K562 (cell line): ENCODE measurements around the gene RNASE7. TPM values are rescaled to one million over a fixed set of nuclear protein-coding genes. Genes with fewer than 3 reads are reported as not detected.
A peak's percentile ranks its signal among the peaks of the same experiment; 100 is the strongest.

Experiments used
- ATAC-seq: fragments of 200-7000 bp; cut with Tn5 transposase; 3 replicates; pipeline ENCODE4 v1.9.1; 2020; ENCODE audit warnings: moderate library complexity
- BruUV-seq: library from RNA; stranded (reverse); fragments of 400-500 nt; replicated peaks from 2 replicates; lab custom pipeline; 2021; lab: Mats Ljungman, UMichigan
- CTCF ChIA-PET: fragments of 300-600 bp; formaldehyde crosslinking; extraction: SDS; loops from one replicate; lab custom pipeline; 2021; ENCODE audit warnings: low intra/inter-chr PET ratio; lab: Yijun Ruan, JAX
- POLR2A ChIA-PET: fragments of 300-600, 350-650 bp; sonication (Branson Sonifier 250); formaldehyde crosslinking; extraction: SDS; loops from one replicate; lab custom pipeline; 2021; ENCODE audit warnings: antibody characterized with exemption, inconsistent platforms; lab: Yijun Ruan, JAX
- DNase-seq, 4 experiments: peaks; one replicate each; pipeline versions ENCODE4 v3.0.0 to v3.0.0-alpha.2; 2011 to 2018; ENCODE audit warnings: low spot score in 3 of 4, mixed read lengths in 3 of 4; ENCODE audit errors: extremely low read depth in 1 of 4
- FAIRE-seq: peaks from 2 replicates; lab custom pipeline; 2011; peaks lifted over from hg19 to GRCh38; lab: Jason Lieb, UNC
- H2AFZ ChIP-seq: 2 replicates; pipeline ENCODE4 v1.6.0; 2011; ENCODE audit warnings: low read depth, low read length, control low read depth, inconsistent platforms
- H3K27ac ChIP-seq: fragments of 200-600 bp; 3 replicates; pipeline ENCODE4 v1.8.0; 2011; ENCODE audit warnings: low read depth, mild to moderate bottlenecking, control low read depth, inconsistent platforms, low read length, moderate library complexity, mixed read lengths; ENCODE audit errors: extremely low read depth
- H3K27me3 ChIP-seq, 2 experiments: fragments of 300-600 bp in 1 of 2; 2 replicates in 1 of 2; 3 replicates in 1 of 2; pipeline versions ENCODE4 v1.6.0 to v1.8.0; 2011; ENCODE audit warnings: inconsistent platforms in 2 of 2, low read length in 2 of 2, mild to moderate bottlenecking in 1 of 2, mixed read lengths in 1 of 2, moderate library complexity in 1 of 2; ENCODE audit not compliant: control insufficient read depth in 2 of 2, insufficient read depth in 2 of 2
- H3K36me3 ChIP-seq: fragments of 300-600 bp; 3 replicates; pipeline ENCODE4 v1.8.0; 2011; ENCODE audit warnings: mild to moderate bottlenecking, low read length, inconsistent platforms; ENCODE audit not compliant: control insufficient read depth, insufficient read depth
- H3K4me1 ChIP-seq, 2 experiments: fragments of 200-600 bp in 1 of 2; replicated peaks in 1 of 2; 2 replicates in 1 of 2; 3 replicates in 1 of 2; pipeline versions ENCODE4 v1.5.1 to v1.8.0; 2011; ENCODE audit warnings: inconsistent platforms in 2 of 2, low read length in 2 of 2, mild to moderate bottlenecking in 1 of 2, mixed read lengths in 1 of 2, moderate library complexity in 1 of 2; ENCODE audit not compliant: control insufficient read depth in 2 of 2, insufficient read depth in 2 of 2
- H3K4me2 ChIP-seq: 2 replicates; pipeline ENCODE4 v1.6.1; 2011; ENCODE audit warnings: low read length, control low read depth, inconsistent platforms, mixed read lengths; ENCODE audit not compliant: insufficient read depth
- H3K4me3 ChIP-seq: fragments of 200-600 bp; sonication (generic), shearing (Covaris generic); 2 replicates; pipeline ENCODE4 v1.5.1; 2016; ENCODE audit warnings: control low read depth, inconsistent platforms
- H3K79me2 ChIP-seq: fragments of 200-600 bp; 3 replicates; pipeline ENCODE4 v1.8.0; 2011; ENCODE audit warnings: low read length, inconsistent platforms; ENCODE audit not compliant: control insufficient read depth, insufficient read depth
- H3K9ac ChIP-seq, 2 experiments: 2 replicates each; pipeline versions ENCODE4 v1.6.0 to v1.6.1; 2011; ENCODE audit warnings: low read depth in 2 of 2, low read length in 2 of 2, control low read depth in 1 of 2, inconsistent platforms in 1 of 2, mild to moderate bottlenecking in 1 of 2, mixed read lengths in 1 of 2; ENCODE audit not compliant: insufficient read depth in 1 of 2
- H3K9me1 ChIP-seq: one replicate; pipeline ENCODE4 v1.6.0; 2011; ENCODE audit warnings: inconsistent platforms, mild to moderate bottlenecking, low read length, moderate library complexity; ENCODE audit not compliant: control insufficient read depth, insufficient read depth
- H3K9me3 ChIP-seq: replicated peaks from 2 replicates; pipeline ENCODE4 v1.5.1; 2011; ENCODE audit warnings: low read depth, low read length, inconsistent platforms; ENCODE audit not compliant: control insufficient read depth, insufficient read depth
- H4K20me1 ChIP-seq: replicated peaks from 2 replicates; pipeline ENCODE4 v1.6.1; 2011; ENCODE audit warnings: low read length, inconsistent platforms, mixed read lengths; ENCODE audit not compliant: control insufficient read depth, insufficient read depth
- ATF3 ChIP-seq, 2 experiments: fragments of 450-650 bp in 1 of 2; sonication (generic) in 1 of 2; formaldehyde crosslinking in 1 of 2; IDR thresholded peaks in 1 of 2; conservative IDR thresholded peaks in 1 of 2; 2 replicates each; pipeline versions ENCODE4 v1.6.1 to v1.8.1; 2016 to 2023; ENCODE audit warnings: mild to moderate bottlenecking in 2 of 2, moderate library complexity in 2 of 2, inconsistent platforms in 1 of 2, missing genetic modification reagents in 1 of 2
- BCL6 ChIP-seq: fragments of 250-450 bp; sonication (Bioruptor Pico); IDR thresholded peaks from 2 replicates; pipeline ENCODE4 v1.4.0; 2020
- NR3C1 ChIP-seq: sonication (generic); formaldehyde crosslinking; IDR thresholded peaks from 2 replicates; pipeline ENCODE4 v1.8.1; 2022; ENCODE audit warnings: missing genetic modification reagents
- PBX2 ChIP-seq, 2 experiments: IDR thresholded peaks in 1 of 2; conservative IDR thresholded peaks in 1 of 2; 2 replicates each; pipeline ENCODE4 v1.6.1; 2016; ENCODE audit warnings: low read depth in 2 of 2, mild to moderate bottlenecking in 1 of 2, missing compliant biosample characterization in 1 of 2, missing genetic modification characterization in 1 of 2, moderate library complexity in 1 of 2
- RBFOX2 ChIP-seq: fragments of 200-400 bp; formaldehyde crosslinking; IDR thresholded peaks from 2 replicates; pipeline ENCODE4 v1.6.1; 2017; ENCODE audit warnings: low read depth, mild to moderate bottlenecking, low read length, moderate library complexity
- SAP30 ChIP-seq: fragments of 200-600 bp; sonication (generic); IDR thresholded peaks from 2 replicates; pipeline ENCODE4 v1.6.1; 2012; ENCODE audit warnings: borderline replicate concordance, low read depth, mild to moderate bottlenecking, moderate library complexity, low read length, control low read depth, inconsistent platforms; ENCODE audit not compliant: insufficient read depth, poor library complexity, severe bottlenecking
- TSHZ1 ChIP-seq: fragments of 250-450 bp; sonication (Bioruptor Pico); IDR thresholded peaks from 2 replicates; pipeline ENCODE4 v1.4.0; 2020; ENCODE audit warnings: mild to moderate bottlenecking, moderate library complexity
- YY1 ChIP-seq, 3 experiments: IDR thresholded peaks; 2 replicates each; pipeline ENCODE4 v1.6.1; 2011; ENCODE audit warnings: low read length in 2 of 3, mild to moderate bottlenecking in 2 of 3, moderate library complexity in 2 of 3, borderline replicate concordance in 1 of 3, control low read depth in 1 of 3, low read depth in 1 of 3; ENCODE audit not compliant: insufficient read depth in 3 of 3, insufficient replicate concordance in 2 of 3, control insufficient read depth in 1 of 3, insufficient read length in 1 of 3; ENCODE audit errors: extremely low read depth in 1 of 3
- ZC3H8 ChIP-seq: fragments of 450-650 bp; IDR thresholded peaks from 2 replicates; pipeline ENCODE4 v1.6.1; 2017
- ZFP1 ChIP-seq: fragments of 450-650 bp; formaldehyde crosslinking; IDR thresholded peaks from 2 replicates; pipeline ENCODE4 v1.4.0; 2020; ENCODE audit warnings: mild to moderate bottlenecking, mixed read lengths
- WGBS: fragments of 100-300 bp; shearing (Covaris generic); methylation state at CpG from one replicate; pipeline ENCODE4 v1.1.6; 2016; ENCODE audit warnings: low coverage, mixed read lengths; ENCODE audit not compliant: insufficient coverage; ENCODE audit errors: missing lambda C conversion rate; 5-methylcytosine and 5-hydroxymethylcytosine counted together
- in situ Hi-C: fragments of 300-500 bp; cut with MboI; formaldehyde crosslinking; loops from 4 replicates; pipeline ENCODE4 v1.15.0; 2018; ENCODE audit warnings: inconsistent platforms, mixed read lengths
- intact Hi-C: fragments of 100-400 bp; cut with micrococcal nuclease; formaldehyde crosslinking; loops from 2 replicates; pipeline ENCODE4 v1.14.2; 2022
- polyA plus RNA-seq, 8 experiments: library from polyadenylated mRNA; depleted of rRNA in 4 of 8; stranded (reverse) in 5 of 8; unstranded in 3 of 8; fragments of >200 nt; fragmentation: Nextera tagmentation in 2 of 8; fragmentation: Illumina TruSeq in 1 of 8; extraction: Ambion mirVana in 2 of 8; extraction: Trizol in 1 of 8; gene quantifications; 2 replicates each; pipeline versions ENCODE4 v1.2.1 to v1.2.3, GENCODE V29; 2011 to 2014; ENCODE audit warnings: inconsistent platforms in 1 of 8, missing spikeins in 1 of 8
- total RNA-seq, 7 experiments: library from RNA; depleted of rRNA in 6 of 7; stranded (reverse); fragments of >200 nt in 6 of 7; fragmentation: Illumina TruSeq in 2 of 7; extraction: Trizol in 2 of 7; gene quantifications; 2 replicates each; pipeline versions ENCODE4 v1.2.1 to v1.2.3, GENCODE V29; 2011 to 2021; ENCODE audit warnings: low replicate concordance in 1 of 7

The RNASE7 gene
- total and polyA plus RNA-seq, 9 of the 15 experiments (the other 6 are each of a cell fraction or from before 2014, with no cell fraction given), result not detected

GRCh38 chr14:21089877-21090193 lies 47.7 kb downstream of the RNASE7 start (continued):
- no peak for TF ChIP-seq SAP30
- TF ChIP-seq ZFP1 (CRISPR knock-in tag), result no peak
- no peak for TF ChIP-seq YY1 (IDR thresholded peaks at IDR 0.05; ENCODE audit: borderline replicate concordance in 1 of 3, control insufficient read depth in 1 of 3, extremely low read depth in 1 of 3, insufficient read depth in 3 of 3, insufficient read length in 1 of 3, insufficient replicate concordance in 2 of 3, low read depth in 1 of 3, low read length in 2 of 3)
- no peak for TF ChIP-seq NR3C1 (CRISPR knock-in tag)
- TF ChIP-seq ZC3H8, result no peak

- FAIRE-seq (no peak), ATAC-seq (peak; percentile 45; the same call in 2 of the 3 replicates)
- H3K36me3 ChIP-seq, result peaks cover 5% of the 10 kb centered on the region; the same call in 1 of the 3 replicates
- no peak for TF ChIP-seq BCL6 (CRISPR knock-in tag)
- 0 out of 2 replicates have a peak, but pooled peaks have one; percentile 14 for TF ChIP-seq RBFOX2
- TF ChIP-seq TSHZ1 (CRISPR knock-in tag), result no peak
- no peak for TF ChIP-seq PBX2 (CRISPR knock-in tag; IDR thresholded peaks at IDR 0.05; ENCODE audit: low read depth)
- TF ChIP-seq PBX2 (tag; conservative IDR thresholded peaks at IDR 0.05; ENCODE audit: low read depth), result no peak
- TF ChIP-seq ATF3 (IDR thresholded peaks at IDR 0.05), result peak; percentile 70
- no peak for TF ChIP-seq ATF3 (CRISPR knock-in tag; conservative IDR thresholded peaks at IDR 0.05)
These were observed 48.2 kb downstream of the RNASE7 start for GRCh38 chr14:21090194-21090939.

More at GRCh38 chr14:21090194-21090939, 48.2 kb downstream of the RNASE7 start:
- no peaks in the 10 kb centered on the region for H3K9me1 ChIP-seq
- no peak overlapping the region for H3K4me3 ChIP-seq
- no peaks in the 10 kb centered on the region for H3K9me3 ChIP-seq
- intact Hi-C loops, result loop anchor here (1.0 kb wide), 1 partner anchor 22 kb away; no protein-coding TSS in a partner anchor
- BruUV-seq, result no TSS peak
- in situ Hi-C loops, result no loop called here
- peak in 3 of 4 experiments; percentile 36 to 53 (median 36) for DNase-seq
- ChIA-PET POLR2A (interaction anchor here (0.6 kb wide), 2 partner anchors 22 to 78 kb away, joined by 3 to 4 read pairs; no protein-coding TSS in a partner anchor), CTCF (no interaction called here)
- H3K9ac ChIP-seq, result no peak overlapping the region
- H3K27me3 ChIP-seq, result no peaks in the 10 kb centered on the region
- H3K4me1 ChIP-seq, result peaks cover 2 to 29% of the 10 kb centered on the region in 2 experiments; a peak in 3 of 5 replicates
- no peak overlapping the region for H2AFZ ChIP-seq
- no peak overlapping the region for H3K4me2 ChIP-seq
- no peaks in the 10 kb centered on the region for H3K79me2 ChIP-seq
- no peak overlapping the region for H3K27ac ChIP-seq
- 96% methylated on average over 8 of the region's 45 CpGs for WGBS
- no peaks in the 10 kb centered on the region for H4K20me1 ChIP-seq
